Fibroblast of lung (primary cell): Measurements from ENCODE around the gene COL11A2.
A peak's percentile ranks its signal among the peaks of the same experiment; 100 is the strongest.

ENCODE experiments used
- CTCF ChIP-seq, 2 donors: IDR thresholded peaks in 1 of 2; conservative IDR thresholded peaks in 1 of 2; 1 replicate in 1 of 2; 2 replicates in 1 of 2; pipeline ENCODE4 v1.5.1; 2011 to 2012; ENCODE audit warnings: low read length in 2 of 2, control low read depth in 1 of 2, inconsistent platforms in 1 of 2, low read depth in 1 of 2, mild to moderate bottlenecking in 1 of 2
- EZH2 ChIP-seq: IDR thresholded peaks from 2 replicates; pipeline ENCODE4 v1.5.1; 2012; ENCODE audit warnings: low read length, control low read depth, mild to moderate bottlenecking; ENCODE audit errors: missing control alignments

GRCh38 chr6:33213166-33213988, 21.1 kb upstream of the COL11A2 start:
- TF ChIP-seq CTCF (conservative IDR thresholded peaks at IDR 0.05 in 1 of 2, IDR thresholded peaks at IDR 0.05 in 1 of 2; ENCODE audit: low read depth in 1 of 2, low read length in 2 of 2) (no peak), EZH2 (peak; percentile 51)
